Measurements from ENCODE around the gene MED7.

Gene MED7

GRCh38 chr5:157164521-157164920 is 21.9 kb upstream of the MED7 start:
- H3K4me3 ChIP-seq (replicated peaks in 1 of 2; ENCODE audit: low read depth in 2 of 2, low read length in 2 of 2) = no peak overlapping the region
- no peak for TF ChIP-seq CTCF (IDR thresholded peaks at IDR 0.05; ENCODE audit: low read depth, low read length)
- no peak for DNase-seq (ENCODE audit: low read depth in 2 of 2)

GRCh38 chr5:157162919-157163510 is 20.4 kb upstream of the MED7 start:
- TF ChIP-seq CTCF (IDR thresholded peaks at IDR 0.05; ENCODE audit: low read depth, low read length) = no peak
- H3K4me3 ChIP-seq (replicated peaks in 1 of 2; ENCODE audit: low read depth in 2 of 2, low read length in 2 of 2) = no peak overlapping the region
- no peak for DNase-seq (ENCODE audit: low read depth in 2 of 2)

GRCh38 chr5:157161996-157162395 is 19.3 kb upstream of the MED7 start:
- DNase-seq (ENCODE audit: low read depth in 2 of 2) = no peak
- no peak for TF ChIP-seq CTCF (IDR thresholded peaks at IDR 0.05; ENCODE audit: low read depth, low read length)
- H3K4me3 ChIP-seq (replicated peaks in 1 of 2; ENCODE audit: low read depth in 2 of 2, low read length in 2 of 2) = no peak overlapping the region

- DNase-seq (ENCODE audit: low read depth in 2 of 2) = no peak
- no peak overlapping the region for H3K4me3 ChIP-seq (replicated peaks in 1 of 2; ENCODE audit: low read depth in 2 of 2, low read length in 2 of 2)
Observed at GRCh38 chr5:157160001-157160400, 17.3 kb upstream of the MED7 start.

GRCh38 chr5:157159209-157159751 is 16.6 kb upstream of the MED7 start:
- H3K4me3 ChIP-seq (replicated peaks in 1 of 2; ENCODE audit: low read depth in 2 of 2, low read length in 2 of 2) = no peak overlapping the region
- no peak for DNase-seq (ENCODE audit: low read depth in 2 of 2)
- TF ChIP-seq CTCF (IDR thresholded peaks at IDR 0.05; ENCODE audit: low read depth, low read length) = no peak

More at GRCh38 chr5:157160001-157160400, 17.3 kb upstream of the MED7 start:
- no peak for TF ChIP-seq CTCF (IDR thresholded peaks at IDR 0.05; ENCODE audit: low read depth, low read length)

GRCh38 chr5:157157293-157157891 is 14.7 kb upstream of the MED7 start:
- no peak overlapping the region for H3K4me3 ChIP-seq (replicated peaks in 1 of 2; ENCODE audit: low read depth in 2 of 2, low read length in 2 of 2)
- no peak for TF ChIP-seq CTCF (IDR thresholded peaks at IDR 0.05; ENCODE audit: low read depth, low read length)
- DNase-seq (ENCODE audit: low read depth in 2 of 2) = no peak

All from cardiac fibroblast (primary cell).